Karpas-422 (cell line): ENCODE measurements around the gene SPOCK2. TPM values are rescaled to one million over a fixed set of nuclear protein-coding genes. Genes with fewer than 3 reads are reported as not detected.
"Not testable (repeated sequence)": the region's sequence is repeated elsewhere in the genome, so short reads cannot be mapped to it uniquely, and the experiment has no call there.

Experiments
- DNase-seq: peaks from one replicate; pipeline ENCODE4 v3.0.0-alpha.2; 2015
- H2AFZ ChIP-seq: fragments of 200-600 bp; sonication (generic); 2 replicates; pipeline ENCODE4 v1.6.1; 2014; ENCODE audit warnings: antibody characterized with exemption, low read length, mixed read lengths
- H3K27ac ChIP-seq: fragments of 200-600 bp; sonication (generic); 2 replicates; pipeline ENCODE4 v1.5.1; 2014; ENCODE audit warnings: mild to moderate bottlenecking, low read length, moderate library complexity
- H3K27me3 ChIP-seq: fragments of 200-600 bp; sonication (generic); 2 replicates; pipeline ENCODE4 v1.6.1; 2014; ENCODE audit warnings: low read length, mixed read lengths
- H3K36me3 ChIP-seq: fragments of 200-600 bp; sonication (generic); 2 replicates; pipeline ENCODE4 v1.6.1; 2014; ENCODE audit warnings: low read length, mixed read lengths; ENCODE audit not compliant: insufficient read depth
- H3K4me1 ChIP-seq: fragments of 200-600 bp; sonication (generic); 2 replicates; pipeline ENCODE4 v1.6.1; 2014; ENCODE audit warnings: mild to moderate bottlenecking, low read length, mixed read lengths
- H3K4me2 ChIP-seq: fragments of 200-600 bp; sonication (generic); 2 replicates; pipeline ENCODE4 v1.6.1; 2014; ENCODE audit warnings: low read length, low read depth, mild to moderate bottlenecking; ENCODE audit not compliant: poor library complexity, severe bottlenecking
- H3K4me3 ChIP-seq: fragments of 200-600 bp; sonication (generic); 2 replicates; pipeline ENCODE4 v1.5.1; 2014; ENCODE audit warnings: mild to moderate bottlenecking, antibody characterized with exemption, low read length, mixed read lengths
- H3K79me2 ChIP-seq: fragments of 200-600 bp; sonication (generic); 2 replicates; pipeline ENCODE4 v1.6.1; 2014; ENCODE audit warnings: mild to moderate bottlenecking, low read length, mixed read lengths
- H3K9ac ChIP-seq: fragments of 200-600 bp; sonication (generic); 2 replicates; pipeline ENCODE4 v1.6.0; 2014; ENCODE audit warnings: low read length
- H3K9me2 ChIP-seq: fragments of 200-600 bp; sonication (generic), shearing (Covaris generic); replicated peaks from 2 replicates; pipeline ENCODE4 v1.6.0; 2014; ENCODE audit warnings: mild to moderate bottlenecking, low read length, moderate library complexity; ENCODE audit not compliant: insufficient read depth
- H3K9me3 ChIP-seq: fragments of 300-700, 200-600 bp; sonication (generic); 2 replicates; pipeline ENCODE4 v1.6.1; 2014; ENCODE audit warnings: low read length, mixed read lengths
- H4K20me1 ChIP-seq: fragments of 200-600 bp; sonication (generic); 2 replicates; pipeline ENCODE4 v1.6.1; 2014; ENCODE audit warnings: mild to moderate bottlenecking, antibody characterized with exemption, low read length, low read depth; ENCODE audit not compliant: insufficient read depth
- total RNA-seq: library from RNA; depleted of rRNA; stranded (reverse); fragments of >200 nt; shearing (Covaris generic); gene quantifications from 2 replicates; pipeline ENCODE4 v1.2.3, GENCODE V29; 2014; ENCODE audit warnings: low replicate concordance; rRNA removed

The SPOCK2 gene, protein sequence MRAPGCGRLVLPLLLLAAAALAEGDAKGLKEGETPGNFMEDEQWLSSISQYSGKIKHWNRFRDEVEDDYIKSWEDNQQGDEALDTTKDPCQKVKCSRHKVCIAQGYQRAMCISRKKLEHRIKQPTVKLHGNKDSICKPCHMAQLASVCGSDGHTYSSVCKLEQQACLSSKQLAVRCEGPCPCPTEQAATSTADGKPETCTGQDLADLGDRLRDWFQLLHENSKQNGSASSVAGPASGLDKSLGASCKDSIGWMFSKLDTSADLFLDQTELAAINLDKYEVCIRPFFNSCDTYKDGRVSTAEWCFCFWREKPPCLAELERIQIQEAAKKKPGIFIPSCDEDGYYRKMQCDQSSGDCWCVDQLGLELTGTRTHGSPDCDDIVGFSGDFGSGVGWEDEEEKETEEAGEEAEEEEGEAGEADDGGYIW
- 4.4 TPM in 1 of 2 replicates, not detected in the other for total RNA-seq

GRCh38 chr10:72087969-72088888, at the start of gene SPOCK2:
TSS of gene SPOCK2 (minus strand) at chr10:72088551. CDS start at chr10:72088328, 223 bp downstream.
- Histone ChIP-seq H2AFZ (no peak within 1 kb of the TSS), H3K4me1 (peaks cover 15% of the 10 kb centered on the region), H3K27me3 (no peaks in the 10 kb centered on the region), H3K4me3 (no peak within 1 kb of the TSS), H3K4me2 (peak within 1 kb of the TSS; percentile 36), H3K9ac (no peak within 1 kb of the TSS), H3K9me3 (no peaks in the 10 kb centered on the region), H3K36me3 (no peaks in the 10 kb centered on the region), H3K79me2 (no peaks in the 10 kb centered on the region), H3K9me2 (no peaks in the 10 kb centered on the region), H4K20me1 (no peaks in the 10 kb centered on the region), H3K27ac (no peak within 1 kb of the TSS)
- DNase-seq, result no peak

GRCh38 chr10:72137583-72137982, 49.2 kb upstream of the SPOCK2 start:
- H3K4me2 ChIP-seq, result no peak overlapping the region
- no peaks in the 10 kb centered on the region for H4K20me1 ChIP-seq
- H3K36me3 ChIP-seq, result peaks cover 3% of the 10 kb centered on the region; the same call in 1 of the 2 replicates

GRCh38 chr10:72136225-72136624, 47.9 kb upstream of the SPOCK2 start:
- H3K36me3 ChIP-seq, H3K4me3 ChIP-seq, H3K9me2 ChIP-seq, H3K79me2 ChIP-seq, H3K27me3 ChIP-seq, H2AFZ ChIP-seq, H4K20me1 ChIP-seq, H3K9me3 ChIP-seq, H3K9ac ChIP-seq, DNase-seq, H3K4me2 ChIP-seq, H3K27ac ChIP-seq: not testable (repeated sequence)
- H3K4me1 ChIP-seq, result peaks cover 29% of the 10 kb centered on the region

More at GRCh38 chr10:72137583-72137982, 49.2 kb upstream of the SPOCK2 start:
- no peak for DNase-seq
- Histone ChIP-seq H3K27me3 (no peaks in the 10 kb centered on the region), H3K79me2 (peaks cover 9% of the 10 kb centered on the region; the same call in 1 of the 2 replicates), H3K9me3 (no peaks in the 10 kb centered on the region), H3K4me3 (no peak overlapping the region), H3K9me2 (no peaks in the 10 kb centered on the region), H3K9ac (no peak overlapping the region), H3K4me1 (peaks cover 29% of the 10 kb centered on the region), H3K27ac (no peak overlapping the region), H2AFZ (no peak overlapping the region)

DNA sequence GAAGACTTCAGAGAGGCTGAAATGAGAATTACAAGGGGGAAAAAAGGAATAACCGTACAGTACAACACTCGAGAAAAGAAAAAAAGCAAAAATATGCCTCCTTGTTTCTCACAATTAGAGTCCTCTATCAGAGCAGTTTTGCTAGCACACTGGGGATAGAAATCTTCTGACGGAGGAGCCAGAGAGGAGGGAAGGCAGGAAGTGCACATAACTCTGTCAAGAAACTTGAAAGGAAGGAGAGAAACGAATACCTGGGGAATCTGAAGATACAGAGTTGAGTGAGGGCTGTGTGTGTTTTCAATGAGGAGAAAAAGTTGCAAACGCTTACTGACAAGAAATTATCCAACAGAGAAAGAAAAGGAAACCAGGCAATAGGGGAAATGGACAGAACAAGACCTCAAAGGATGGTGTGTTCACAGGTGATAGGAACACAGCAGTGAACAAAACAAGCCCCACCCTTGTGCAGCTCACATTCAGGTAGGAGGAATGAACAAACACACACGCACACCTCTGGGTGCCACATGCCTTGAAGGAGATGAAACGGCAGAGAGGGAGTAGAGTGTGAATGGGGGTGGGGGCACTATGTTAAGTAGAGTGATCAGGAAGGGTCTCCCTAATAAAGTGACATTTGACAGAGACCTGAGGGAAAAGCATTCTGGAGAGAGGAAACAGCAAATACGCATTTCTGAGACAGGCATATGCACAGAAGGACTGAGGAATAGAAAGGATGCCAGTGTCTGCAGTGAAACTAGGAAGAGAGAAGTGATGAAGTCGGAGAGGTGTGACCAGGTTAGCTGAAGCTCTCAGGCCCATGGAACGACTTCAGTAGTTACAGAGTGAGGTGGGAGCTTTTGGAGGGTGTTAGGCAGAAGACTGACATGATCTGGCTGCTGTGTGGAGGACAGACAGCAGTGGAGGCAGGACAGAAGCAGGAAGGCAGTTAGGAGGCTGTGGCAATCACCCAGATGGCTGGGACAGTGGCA, 46.7 kb upstream of the SPOCK2 start:
- Histone ChIP-seq H3K9ac (no peak overlapping the region), H2AFZ (no peak overlapping the region; the same call in 1 of the 2 replicates), H3K4me1 (peaks cover 22% of the 10 kb centered on the region), H3K9me3 (no peaks in the 10 kb centered on the region), H3K4me3 (no peak overlapping the region), H3K27me3 (no peaks in the 10 kb centered on the region), H4K20me1 (no peaks in the 10 kb centered on the region), H3K27ac (peak overlapping the region; percentile 18; the same call in 1 of the 2 replicates), H3K9me2 (no peaks in the 10 kb centered on the region), H3K79me2 (peaks cover 7% of the 10 kb centered on the region; the same call in 1 of the 2 replicates), H3K36me3 (peaks cover 3% of the 10 kb centered on the region; the same call in 1 of the 2 replicates), H3K4me2 (no peak overlapping the region)
- DNase-seq, result peak; percentile 66

DNA sequence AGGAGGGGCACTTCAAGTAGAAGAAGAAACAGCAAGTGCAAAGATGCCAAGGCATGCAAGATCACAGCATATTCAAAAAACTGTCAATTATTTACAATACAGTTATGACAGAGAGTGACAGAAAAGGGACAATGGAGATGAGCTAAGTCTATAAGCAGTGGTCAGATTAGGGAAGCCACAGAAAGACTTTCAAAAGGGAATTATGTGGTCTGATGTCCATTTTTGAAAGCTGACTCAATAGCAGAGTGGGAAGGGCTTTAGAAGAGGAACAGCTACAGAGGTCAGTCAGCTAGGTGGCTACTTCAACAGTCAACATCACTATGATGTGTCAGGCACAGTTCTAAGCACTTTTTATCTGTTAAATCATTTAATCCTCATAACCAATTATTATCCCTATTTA, 45.2 kb upstream of the SPOCK2 start:
- H3K27ac ChIP-seq, result peak overlapping the region; percentile 57
- H3K4me3 ChIP-seq, result no peak overlapping the region
- H3K36me3 ChIP-seq, result peaks cover 3% of the 10 kb centered on the region; the same call in 1 of the 2 replicates
- no peak overlapping the region for H3K4me2 ChIP-seq
- no peaks in the 10 kb centered on the region for H3K9me2 ChIP-seq
- no peak overlapping the region for H2AFZ ChIP-seq
- H3K4me1 ChIP-seq, result peaks cover 24% of the 10 kb centered on the region
- H3K79me2 ChIP-seq, result 0 out of 2 replicates have a peak, but pooled peaks cover 3% of the 10 kb centered on the region
- no peaks in the 10 kb centered on the region for H3K27me3 ChIP-seq
- H4K20me1 ChIP-seq, result no peaks in the 10 kb centered on the region
- H3K9ac ChIP-seq, result no peak overlapping the region
- no peak for DNase-seq
- no peaks in the 10 kb centered on the region for H3K9me3 ChIP-seq

GRCh38 chr10:72132854-72133253, 44.5 kb upstream of the SPOCK2 start:
- no peaks in the 10 kb centered on the region for H4K20me1 ChIP-seq
- H3K9ac ChIP-seq, result no peak overlapping the region
- H3K4me3 ChIP-seq, result no peak overlapping the region
- no peaks in the 10 kb centered on the region for H3K27me3 ChIP-seq
- no peak overlapping the region for H2AFZ ChIP-seq
- no peak for DNase-seq
- no peaks in the 10 kb centered on the region for H3K9me3 ChIP-seq
- peaks cover 27% of the 10 kb centered on the region for H3K4me1 ChIP-seq
- no peak overlapping the region for H3K4me2 ChIP-seq
- peak overlapping the region; percentile 57; the same call in 1 of the 2 replicates for H3K27ac ChIP-seq
- no peaks in the 10 kb centered on the region for H3K9me2 ChIP-seq
- H3K36me3 ChIP-seq, result peaks cover 3% of the 10 kb centered on the region; the same call in 1 of the 2 replicates
- H3K79me2 ChIP-seq, result 0 out of 2 replicates have a peak, but pooled peaks cover 3% of the 10 kb centered on the region

DNA sequence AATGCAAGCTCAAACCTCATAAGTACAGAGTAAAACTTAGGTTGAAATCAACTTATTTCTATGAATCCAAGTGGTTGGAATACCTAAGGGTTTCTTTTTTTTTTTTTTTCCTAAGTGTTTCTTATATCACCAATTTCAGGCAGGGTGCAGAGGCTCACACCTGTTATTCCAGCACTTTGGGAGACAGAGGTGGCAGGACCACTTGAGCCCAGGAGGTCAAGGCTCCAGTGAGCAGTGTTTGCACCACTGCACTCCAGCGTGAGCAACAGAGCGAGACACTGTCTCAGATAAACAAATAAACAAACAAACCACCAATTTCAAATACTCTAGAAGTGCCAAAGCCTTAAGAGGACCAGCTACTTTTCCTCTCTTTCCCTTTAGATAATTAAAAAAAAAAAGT, 39.2 kb upstream of the SPOCK2 start:
- Histone ChIP-seq H3K4me3 (no peak overlapping the region), H3K27ac (no peak overlapping the region), H3K9ac (no peak overlapping the region), H3K4me1 (peaks cover 12% of the 10 kb centered on the region), H2AFZ (no peak overlapping the region), H3K4me2 (no peak overlapping the region), H3K9me3 (no peaks in the 10 kb centered on the region), H3K9me2 (no peaks in the 10 kb centered on the region), H4K20me1 (no peaks in the 10 kb centered on the region), H3K27me3 (no peaks in the 10 kb centered on the region), H3K79me2 (no peaks in the 10 kb centered on the region), H3K36me3 (no peaks in the 10 kb centered on the region)
- DNase-seq, result no peak
